Fibroblast of mammary gland (primary cell): ENCODE data around the gene RAB27B.

Source experiments
- DNase-seq: peaks from one replicate; pipeline ENCODE4 v3.0.0-alpha.2; 2010; ENCODE audit warnings: low read depth
- H3K4me3 ChIP-seq: 2 replicates; pipeline ENCODE4 v1.5.1; 2011; ENCODE audit warnings: low read depth, mild to moderate bottlenecking, low read length, moderate library complexity; ENCODE audit not compliant: control insufficient read depth
- CTCF ChIP-seq: conservative IDR thresholded peaks from 2 replicates; pipeline ENCODE4 v1.5.1; 2011; ENCODE audit warnings: low read depth, low read length, inconsistent platforms; ENCODE audit not compliant: control insufficient read depth, insufficient read depth

RAB27B gene

GRCh38 chr18:54942569-54942968 is 114.3 kb downstream of the RAB27B start:
- no peak for TF ChIP-seq CTCF
- no peak for DNase-seq
- no peak overlapping the region for H3K4me3 ChIP-seq
